Skin epidermis (tissue), 12 donors: ENCODE measurements around the gene KDR.
A peak's percentile ranks its signal among the peaks of the same experiment; 100 is the strongest.

Experiments used
- H3K27ac ChIP-seq, 21 experiments: fragments of 200-600 bp; sonication (generic) in 11 of 21; one replicate each; pipeline ENCODE4 v1.5.0; 2020; ENCODE audit warnings: mild to moderate bottlenecking in 3 of 21, inconsistent platforms in 2 of 21, moderate library complexity in 2 of 21
- H3K4me3 ChIP-seq, 7 experiments: fragments of 200-600 bp; sonication (generic) in 2 of 7; one replicate each; pipeline ENCODE4 v1.5.0; 2020; ENCODE audit warnings: inconsistent platforms in 2 of 7, mild to moderate bottlenecking in 2 of 7, moderate library complexity in 1 of 7

Gene KDR

DNA sequence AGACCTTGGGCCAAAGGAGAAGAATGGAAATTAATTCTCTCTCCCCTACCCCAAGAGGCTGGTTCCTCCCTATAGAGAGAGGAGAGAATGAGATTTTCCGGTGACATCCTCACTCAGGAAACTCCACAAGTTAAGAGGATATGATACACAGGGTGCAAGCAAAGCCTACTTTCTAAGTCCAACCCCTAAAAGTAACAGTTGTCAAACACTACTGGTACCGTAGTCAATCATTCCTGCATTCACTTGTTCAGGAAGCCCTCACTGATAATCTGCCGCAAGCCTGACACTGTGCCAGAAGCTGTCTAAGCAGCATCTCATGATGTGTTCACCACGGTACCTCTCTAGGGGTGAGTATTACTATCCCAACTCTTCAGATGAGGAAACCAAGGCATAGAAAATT, 41.7 kb downstream of the KDR start:
- H3K4me3 ChIP-seq: no peak overlapping the region
- H3K27ac ChIP-seq: no peak overlapping the region

DNA sequence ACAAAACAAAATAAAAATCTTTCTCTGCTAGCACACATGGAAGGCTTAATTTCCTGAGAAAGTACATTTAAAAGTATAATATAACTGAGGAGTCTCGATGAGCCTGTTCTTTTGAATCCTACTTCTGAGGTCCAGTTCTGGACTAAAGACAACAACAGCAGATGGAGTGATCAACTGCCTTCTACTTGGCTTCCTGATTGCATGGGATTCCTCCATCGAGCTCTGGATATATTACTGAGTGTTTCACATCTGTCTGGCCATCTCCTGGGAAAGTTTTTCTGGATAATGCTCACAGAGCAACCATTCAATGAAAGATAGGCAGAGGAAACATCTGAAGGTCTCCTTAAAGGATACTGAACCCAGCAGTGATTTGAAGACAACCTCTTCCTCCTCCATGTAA, 42.6 kb downstream of the KDR start:
- no peak overlapping the region for H3K27ac ChIP-seq

DNA sequence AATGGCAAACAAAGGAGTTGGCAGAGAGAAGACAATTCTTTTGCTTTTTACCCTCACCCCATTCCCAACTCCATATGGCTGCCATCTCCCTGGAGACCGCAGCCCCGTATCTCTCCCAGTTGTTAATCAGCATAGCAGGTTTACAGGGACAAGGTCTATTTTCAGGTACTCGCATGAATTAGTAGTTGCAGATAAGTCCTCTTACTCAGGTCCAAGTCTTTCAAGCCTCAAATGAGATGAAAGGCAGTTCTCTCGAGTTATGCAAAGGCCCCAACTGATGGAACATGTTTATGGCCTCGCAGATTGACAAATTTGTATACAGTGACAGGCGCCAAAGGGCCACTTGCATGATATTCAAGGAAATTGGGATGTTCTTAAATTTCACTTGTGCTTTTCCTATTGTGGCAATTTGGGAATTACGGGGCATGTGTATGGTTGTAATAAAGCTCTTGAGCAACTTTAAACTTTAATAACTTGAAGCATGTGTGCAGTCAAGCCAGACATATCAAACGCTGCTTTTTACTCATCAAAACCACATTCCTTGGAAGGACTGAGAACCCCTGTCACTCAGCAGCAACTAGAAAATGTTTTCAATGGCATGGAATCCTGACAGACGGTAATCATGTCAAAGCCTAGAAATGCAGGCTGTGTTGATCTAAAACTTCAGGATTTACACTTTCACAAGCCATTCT, 45.1 kb downstream of the KDR start:
- peak overlapping the region in 4 of 21 experiments; percentile 32 to 78 (median 71) for H3K27ac ChIP-seq
- no peak overlapping the region for H3K4me3 ChIP-seq

More for the DNA sequence above, 42.6 kb downstream of the KDR start:
- no peak overlapping the region for H3K4me3 ChIP-seq

DNA sequence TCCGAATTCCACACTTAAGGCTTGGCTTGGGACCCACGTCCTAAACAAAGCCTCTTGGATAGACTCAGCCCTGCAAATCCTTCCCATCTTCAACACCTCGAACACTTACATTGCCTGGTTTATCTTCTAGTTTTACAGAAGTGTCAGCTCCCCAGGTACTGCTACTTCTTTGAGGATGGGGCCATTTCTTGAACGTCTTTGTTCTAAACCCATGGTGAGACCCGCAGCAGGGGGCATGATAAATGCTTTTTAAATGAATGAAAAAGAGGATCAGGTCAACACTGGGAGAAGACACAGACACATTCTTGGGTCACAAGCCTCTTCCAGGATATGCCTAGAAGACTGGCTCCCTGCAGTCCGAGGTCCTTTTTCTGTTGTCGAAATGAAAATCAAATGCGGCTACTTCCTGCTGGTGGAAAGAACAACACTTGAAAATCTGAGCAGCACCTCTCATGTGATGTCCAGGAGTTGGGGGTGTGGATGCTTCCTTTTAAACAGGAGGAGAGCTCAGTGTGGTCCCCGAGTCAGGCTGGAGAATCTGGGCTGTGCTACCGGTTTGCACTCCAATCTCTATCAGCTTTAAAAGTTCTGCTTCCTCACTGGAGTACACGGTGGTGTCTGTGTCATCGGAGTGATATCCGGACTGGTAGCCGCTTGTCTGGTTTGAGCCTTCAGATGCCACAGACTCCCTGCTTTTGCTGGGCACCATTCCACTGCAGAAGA, 45.8 kb downstream of the KDR start:
- Histone ChIP-seq H3K4me3 (no peak overlapping the region), H3K27ac (peak overlapping the region in 9 of 21 experiments; percentile 25 to 78 (median 54))

DNA sequence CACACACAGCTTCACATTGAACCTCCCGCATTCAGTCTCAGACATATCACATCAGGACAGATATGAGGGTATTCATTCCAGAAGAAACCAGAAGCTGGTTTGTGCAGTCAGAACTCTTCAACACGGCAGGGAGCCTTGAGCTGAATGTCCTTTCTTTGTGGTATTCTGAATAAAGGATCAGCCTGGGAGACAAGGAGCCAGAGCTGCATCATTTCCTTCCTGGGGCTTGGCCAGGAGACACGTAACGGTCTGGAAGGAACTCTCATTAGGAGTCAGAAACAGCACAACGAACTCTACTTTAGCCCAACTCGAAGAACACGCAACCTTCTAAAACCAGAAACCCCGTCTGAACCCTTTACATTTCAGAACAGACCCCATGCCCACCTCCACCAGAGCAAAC, 46.4 kb downstream of the KDR start:
- Histone ChIP-seq H3K27ac (peak overlapping the region in 9 of 21 experiments; percentile 25 to 78 (median 54)), H3K4me3 (no peak overlapping the region)

DNA sequence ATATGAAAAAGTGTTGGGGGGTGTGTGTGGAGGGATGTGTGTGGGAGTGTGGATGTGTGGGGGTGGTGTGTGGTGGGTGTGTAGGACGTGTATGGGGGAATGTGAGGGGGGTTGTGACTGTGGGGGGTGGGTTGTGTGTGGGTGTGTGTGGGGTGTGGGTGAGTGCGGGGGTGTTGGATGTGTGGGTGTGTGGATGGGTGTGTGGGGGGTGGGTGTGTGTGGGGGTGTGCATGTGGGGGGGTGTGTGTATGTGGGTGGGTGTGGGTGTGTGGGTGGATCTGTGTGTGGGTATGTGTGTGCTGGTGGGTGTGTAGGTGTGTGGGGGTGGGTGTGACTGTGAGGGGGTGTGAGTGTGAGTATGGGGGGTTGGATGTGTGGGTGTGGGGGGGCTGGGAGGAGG, 47.8 kb downstream of the KDR start:
- Histone ChIP-seq H3K27ac (no peak overlapping the region), H3K4me3 (no peak overlapping the region)

DNA sequence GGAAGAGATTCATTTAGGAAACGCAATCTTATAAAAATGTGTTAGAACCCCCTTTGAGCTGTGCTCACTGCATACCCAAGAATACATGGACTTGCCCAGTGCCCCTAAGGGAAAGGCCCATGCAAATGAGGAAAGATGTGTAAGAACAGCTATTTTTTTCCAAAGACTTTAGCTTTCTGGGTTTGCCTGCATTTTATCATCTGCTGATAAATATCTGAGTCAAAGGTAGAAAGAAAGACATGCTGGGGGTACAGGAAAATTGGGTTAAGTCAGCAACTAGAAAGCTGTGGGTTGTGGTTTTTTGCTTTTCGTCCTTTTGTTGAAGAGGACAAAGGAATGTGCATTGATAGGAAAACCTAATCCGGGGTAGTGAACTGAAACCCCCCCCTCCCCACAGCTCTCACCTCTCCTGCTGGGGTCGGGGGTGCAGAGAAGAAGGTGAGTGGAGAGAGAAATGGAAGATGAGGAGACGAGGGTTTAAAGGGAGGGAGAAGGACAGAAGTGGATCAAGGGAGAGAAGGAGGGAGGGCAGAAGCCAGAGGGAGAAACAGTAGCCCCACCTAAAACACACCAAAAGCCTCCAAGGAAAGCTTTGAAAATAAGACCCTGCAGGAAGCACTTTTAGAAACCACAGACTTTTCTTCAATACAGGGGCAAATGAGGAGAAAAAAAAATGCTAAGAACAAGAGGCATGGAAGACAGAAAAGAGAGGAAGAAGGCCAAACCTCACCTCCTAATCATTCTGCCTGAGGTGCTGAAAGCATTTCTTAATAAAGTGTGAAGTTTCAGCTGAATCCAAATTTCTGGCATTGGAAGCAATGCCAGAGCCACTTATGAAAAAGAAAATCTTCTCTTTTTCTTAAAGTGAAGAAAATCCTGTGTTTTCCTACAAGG, 49.3 kb downstream of the KDR start:
- Histone ChIP-seq H3K4me3 (no peak overlapping the region), H3K27ac (no peak overlapping the region)

DNA sequence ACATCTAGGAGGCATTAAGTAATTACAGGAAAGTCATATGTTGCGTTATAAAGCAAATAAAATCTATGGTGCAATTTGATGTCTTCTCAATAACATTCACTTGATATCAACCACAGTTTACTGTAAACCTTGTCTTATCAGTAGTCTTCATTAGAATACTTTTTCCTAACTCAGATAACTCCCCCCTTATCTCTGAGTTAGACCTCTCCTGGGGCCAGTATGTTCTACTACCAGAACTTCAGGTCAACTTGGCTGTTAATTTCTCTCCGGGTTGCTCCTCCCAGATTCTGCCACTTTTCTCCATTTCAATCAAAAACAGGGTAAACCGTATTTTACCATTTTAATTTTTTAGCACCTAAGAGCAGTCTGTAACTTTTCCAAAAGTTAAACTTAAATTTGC, 50.0 kb downstream of the KDR start:
- Histone ChIP-seq H3K27ac (no peak overlapping the region), H3K4me3 (no peak overlapping the region)

DNA sequence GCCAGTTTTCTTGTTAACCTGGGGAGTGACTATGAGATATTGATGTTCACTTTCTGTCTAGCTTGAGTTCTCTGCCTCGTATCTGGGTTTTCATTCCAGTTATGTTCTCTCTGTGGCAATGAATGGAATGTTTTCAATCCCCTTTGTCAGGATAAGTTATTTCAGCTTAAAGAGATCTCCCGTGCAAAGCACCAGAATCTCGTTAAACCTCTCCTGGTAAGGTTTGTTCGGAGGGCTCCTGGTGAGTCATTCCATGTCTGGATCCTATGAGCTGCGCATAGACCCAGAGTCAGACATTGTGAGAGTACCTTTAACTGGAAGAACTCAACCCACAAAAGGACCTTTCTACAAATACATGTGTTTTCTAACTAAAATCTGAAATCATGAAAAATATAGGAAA, 51.0 kb downstream of the KDR start:
- H3K4me3 ChIP-seq: no peak overlapping the region
- no peak overlapping the region for H3K27ac ChIP-seq

DNA sequence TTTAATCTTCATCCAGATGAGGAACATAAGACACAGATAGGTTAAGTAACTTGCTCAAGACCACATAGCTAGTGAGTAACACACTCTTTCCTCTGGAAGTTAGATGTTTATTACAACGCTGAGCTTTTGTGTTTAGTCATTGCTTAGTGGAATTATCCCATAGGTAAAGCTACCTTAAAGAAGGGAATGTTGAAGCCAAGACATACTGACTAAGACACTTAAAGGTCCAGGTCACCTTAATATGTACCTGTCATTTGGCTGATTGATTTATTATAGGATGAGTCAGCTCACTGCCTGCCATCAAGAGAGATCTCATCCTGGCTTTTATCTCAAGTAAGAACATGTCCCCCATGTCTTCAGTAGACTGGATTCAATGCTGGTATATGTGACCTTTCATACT, 53.4 kb downstream of the KDR start:
- Histone ChIP-seq H3K27ac (no peak overlapping the region), H3K4me3 (no peak overlapping the region)

DNA sequence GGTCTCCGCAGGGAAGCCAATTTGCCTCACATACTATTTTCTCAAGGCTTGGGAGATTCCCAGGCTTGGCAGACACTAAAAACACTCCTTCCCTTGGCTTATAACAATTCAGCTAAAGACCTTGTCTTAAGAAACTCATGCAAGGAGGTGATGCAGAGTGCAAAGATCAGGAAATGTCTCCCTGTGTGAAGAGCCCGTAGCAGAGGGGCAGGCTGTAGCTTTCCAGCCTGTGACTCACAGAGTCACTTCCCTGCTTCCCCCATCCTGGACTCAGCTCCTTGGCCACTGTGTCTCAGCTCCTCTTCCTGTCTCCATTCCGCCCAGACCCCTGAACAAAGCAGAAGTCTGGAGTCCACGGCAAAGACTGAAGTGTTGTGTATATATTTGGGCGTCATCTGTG, 56.1 kb downstream of the KDR start:
- H3K27ac ChIP-seq: peak overlapping the region in 2 of 21 experiments; percentile 8 to 52
- no peak overlapping the region for H3K4me3 ChIP-seq

DNA sequence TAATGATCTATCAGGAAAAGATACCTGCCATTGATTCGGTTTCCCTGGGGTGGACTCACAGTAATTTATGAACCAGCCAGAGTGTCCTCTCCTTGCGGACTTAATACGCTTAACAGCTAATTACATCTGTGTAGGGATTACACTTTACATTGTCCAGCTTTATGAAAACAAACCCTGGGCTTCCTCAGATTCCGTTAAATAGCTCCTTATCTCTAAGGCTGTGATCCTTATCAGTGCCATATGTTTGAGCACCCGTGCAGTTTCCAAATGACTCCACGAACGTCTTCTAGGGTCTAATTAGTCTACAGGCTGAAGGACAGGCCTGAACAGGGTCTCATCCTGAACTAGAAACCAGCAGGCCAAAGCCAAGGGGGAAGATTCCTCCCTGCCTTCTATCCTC, 56.9 kb downstream of the KDR start:
- H3K4me3 ChIP-seq: no peak overlapping the region
- H3K27ac ChIP-seq: peak overlapping the region in 3 of 21 experiments; percentile 34 to 47 (median 35)

DNA sequence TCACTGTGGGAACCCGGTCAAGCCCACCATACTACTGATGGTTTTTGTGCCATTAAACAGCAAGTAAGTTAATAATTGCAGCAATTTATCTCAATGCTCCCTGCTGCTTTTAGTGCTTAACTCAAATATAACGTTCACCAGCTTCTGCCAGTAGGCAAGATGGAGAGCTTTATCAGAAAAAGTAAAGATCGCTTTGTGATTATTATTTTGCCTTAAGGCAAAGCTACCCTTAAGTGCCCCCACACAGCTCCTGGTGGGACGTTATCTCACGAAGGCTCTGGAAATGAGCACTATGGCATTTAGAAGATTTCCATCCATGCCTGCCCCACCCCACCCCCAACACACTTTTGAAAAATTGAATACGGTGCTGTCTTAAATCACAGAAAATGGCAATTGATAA, 59.4 kb downstream of the KDR start:
- Histone ChIP-seq H3K4me3 (no peak overlapping the region), H3K27ac (no peak overlapping the region)

DNA sequence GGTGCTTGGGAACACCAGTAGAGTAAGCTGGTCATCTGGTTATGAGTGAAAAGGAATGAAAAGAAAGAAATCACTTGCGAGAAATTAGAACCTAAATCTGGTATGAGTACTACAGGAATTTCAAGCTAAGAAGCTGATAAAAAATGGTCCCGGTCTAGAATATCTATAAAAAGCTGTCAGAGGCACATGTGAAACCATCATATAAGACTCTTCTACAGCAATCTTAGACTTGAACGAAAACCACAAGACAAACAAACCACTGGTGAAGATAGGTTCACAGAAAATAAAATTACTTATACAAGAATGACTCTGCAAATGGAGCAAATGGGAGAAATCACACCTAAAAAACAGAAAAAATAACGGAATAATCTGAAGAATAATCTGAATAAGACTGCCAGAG, 69.9 kb downstream of the KDR start:
- H3K4me3 ChIP-seq: no peak overlapping the region
- no peak overlapping the region for H3K27ac ChIP-seq

DNA sequence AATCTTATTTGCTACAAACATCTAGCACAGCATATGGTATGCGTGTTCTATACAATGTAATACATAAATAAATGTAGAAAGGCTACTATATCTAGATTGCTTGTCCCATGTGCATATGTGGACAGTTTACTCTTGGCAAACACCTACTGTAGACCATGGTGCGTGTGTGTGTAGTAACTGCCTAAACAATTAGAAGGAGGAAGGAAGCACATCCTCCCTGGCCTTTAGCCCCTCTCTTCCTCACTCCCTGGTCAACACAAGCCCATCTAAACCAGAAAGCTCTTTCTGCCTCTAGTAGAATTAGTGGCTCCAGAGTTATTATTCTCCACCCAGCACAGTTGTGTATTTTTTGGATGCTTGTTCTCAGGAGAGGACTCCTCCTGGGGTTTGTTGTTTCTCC, 73.9 kb downstream of the KDR start:
- Histone ChIP-seq H3K4me3 (no peak overlapping the region), H3K27ac (peak overlapping the region in 2 of 21 experiments; percentile 12 to 66)

DNA sequence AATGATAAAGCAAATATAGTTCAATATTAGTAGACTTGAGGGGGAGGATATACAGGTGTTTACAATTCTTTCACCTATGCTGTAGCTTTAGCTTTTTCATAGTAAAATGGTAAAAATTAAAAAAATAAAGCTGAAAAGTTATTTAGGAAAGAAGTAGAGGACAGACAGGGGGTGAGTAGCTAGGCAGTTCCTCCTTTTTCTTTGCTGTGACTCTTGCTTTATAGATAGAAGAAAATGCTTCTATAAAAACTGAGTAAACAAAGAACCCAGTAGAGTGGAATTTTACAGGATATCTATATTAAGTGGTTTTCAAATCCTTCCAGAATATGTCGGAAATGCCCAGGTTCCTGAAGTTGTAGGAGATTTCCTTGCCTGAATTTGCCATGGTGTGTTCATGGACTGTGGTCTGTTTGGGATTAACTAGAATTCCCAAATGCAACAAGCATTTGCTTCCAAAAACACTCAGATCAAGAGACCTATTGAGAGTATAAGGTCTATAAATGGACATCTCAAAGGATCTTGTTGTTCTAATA, 74.9 kb downstream of the KDR start:
- peak overlapping the region in 2 of 21 experiments; percentile 32 to 38 for H3K27ac ChIP-seq
- no peak overlapping the region for H3K4me3 ChIP-seq

DNA sequence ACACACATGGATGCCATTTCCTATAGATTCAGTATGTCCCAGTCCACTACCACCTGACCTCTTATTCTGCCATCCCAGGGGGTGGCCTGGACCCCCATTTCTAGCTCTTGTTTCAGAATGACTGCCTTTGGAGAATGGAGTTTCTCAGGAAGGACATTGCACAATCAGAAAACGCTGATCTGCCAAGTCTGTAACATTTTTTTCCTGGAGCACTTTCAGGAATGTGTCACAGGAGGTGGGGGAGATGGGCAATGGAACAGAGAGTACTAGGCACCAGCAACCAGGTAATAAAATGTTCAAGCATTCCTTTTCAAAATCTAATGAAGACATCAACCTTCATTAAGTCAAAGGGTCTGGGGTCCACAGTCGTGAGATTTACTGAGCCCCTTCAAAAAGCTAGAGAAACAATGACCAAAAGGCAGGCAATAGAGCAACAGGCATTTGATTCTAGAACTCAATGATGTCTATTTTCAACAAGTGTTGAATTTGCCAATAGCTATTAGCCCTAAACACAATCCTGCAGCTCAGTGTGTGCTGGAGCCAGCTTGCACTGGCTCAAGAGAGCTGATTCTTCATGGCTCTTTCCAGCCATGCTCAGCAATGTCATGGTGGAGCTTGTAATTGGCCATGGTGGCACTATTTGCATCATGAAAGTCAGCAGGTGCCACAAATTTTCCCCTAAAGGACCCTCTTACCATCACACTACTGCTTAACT, 87.1 kb downstream of the KDR start:
- no peak overlapping the region for H3K4me3 ChIP-seq
- no peak overlapping the region for H3K27ac ChIP-seq

DNA sequence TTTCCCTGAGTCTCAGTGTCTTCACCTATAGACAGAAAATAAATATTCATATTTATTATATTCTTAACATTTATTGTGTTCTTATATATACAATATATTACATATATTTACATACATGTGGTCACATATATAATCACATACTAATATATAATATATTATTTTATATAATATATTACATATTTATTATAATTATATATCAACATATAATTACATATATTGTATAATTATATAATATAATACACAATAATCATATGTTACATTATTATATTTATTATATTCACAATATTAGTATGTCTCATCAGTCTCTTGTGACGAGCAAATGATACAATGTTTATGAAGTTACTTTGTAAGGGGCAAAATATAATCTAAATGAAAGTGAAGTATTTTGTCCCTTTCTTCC, 87.7 kb downstream of the KDR start:
- no peak overlapping the region for H3K27ac ChIP-seq
- H3K4me3 ChIP-seq: no peak overlapping the region

DNA sequence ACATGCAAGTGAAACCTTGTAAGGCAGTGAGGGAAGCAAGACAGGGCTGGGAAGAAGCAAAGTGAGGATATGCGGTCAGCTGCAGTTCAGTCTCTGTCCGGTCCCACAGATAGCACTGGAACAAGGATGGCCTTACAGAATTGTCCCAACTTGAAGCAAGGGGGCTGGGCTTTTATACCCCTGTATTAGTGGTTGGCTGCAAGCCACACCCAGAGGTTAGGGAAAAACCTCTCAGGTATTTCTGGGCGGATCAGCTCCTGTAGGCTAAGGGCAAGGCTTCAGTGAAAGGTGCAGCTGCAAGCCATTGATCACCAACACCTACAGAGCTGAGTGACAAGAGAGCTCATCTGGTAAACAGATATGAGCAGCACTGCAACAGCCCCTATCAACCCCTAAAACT, 89.0 kb downstream of the KDR start:
- Histone ChIP-seq H3K27ac (no peak overlapping the region), H3K4me3 (no peak overlapping the region)

DNA sequence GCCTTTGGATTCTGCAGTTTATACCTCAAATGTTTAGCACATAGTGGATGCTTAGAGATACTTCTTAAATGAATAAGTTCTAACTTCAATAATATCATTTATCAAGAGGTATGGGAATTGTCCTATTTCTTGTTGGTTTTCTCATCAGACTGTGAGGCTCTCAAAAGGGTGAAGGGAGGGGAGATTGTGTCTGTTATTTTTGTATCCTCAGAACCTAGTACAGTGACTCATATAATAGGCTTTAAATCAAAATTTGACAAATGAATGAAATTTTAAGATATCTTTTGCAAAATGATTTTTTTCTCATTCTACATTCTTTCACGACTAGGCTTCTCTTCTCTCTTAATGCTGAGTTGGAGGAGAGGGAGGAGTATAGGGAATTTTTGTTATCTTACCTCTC, 89.5 kb downstream of the KDR start:
- no peak overlapping the region for H3K27ac ChIP-seq
- no peak overlapping the region for H3K4me3 ChIP-seq
